ENCODE data around the gene CDH8. TPM values are rescaled to one million over a fixed set of nuclear protein-coding genes. Genes with fewer than 3 reads are reported as not detected.

CDH8 gene
- polyA plus RNA-seq, 3 donors = 3.6 to 6.2 (median 5.7) TPM

GRCh38 chr16:62035115-62036092 lies 834 bp downstream of the CDH8 start:
- peak in 5 of 11 donors; percentile 35 to 70 (median 59) for DNase-seq (ENCODE audit: extremely low read depth in 1 of 11, low read depth in 9 of 11, low spot score in 4 of 11)

- DNase-seq (ENCODE audit: extremely low read depth in 1 of 11, low read depth in 9 of 11, low spot score in 4 of 11) = peak in 1 of 11 donors; percentile 11
Measured at GRCh38 chr16:62034231-62035114, 1.8 kb downstream of the CDH8 start.

DNA sequence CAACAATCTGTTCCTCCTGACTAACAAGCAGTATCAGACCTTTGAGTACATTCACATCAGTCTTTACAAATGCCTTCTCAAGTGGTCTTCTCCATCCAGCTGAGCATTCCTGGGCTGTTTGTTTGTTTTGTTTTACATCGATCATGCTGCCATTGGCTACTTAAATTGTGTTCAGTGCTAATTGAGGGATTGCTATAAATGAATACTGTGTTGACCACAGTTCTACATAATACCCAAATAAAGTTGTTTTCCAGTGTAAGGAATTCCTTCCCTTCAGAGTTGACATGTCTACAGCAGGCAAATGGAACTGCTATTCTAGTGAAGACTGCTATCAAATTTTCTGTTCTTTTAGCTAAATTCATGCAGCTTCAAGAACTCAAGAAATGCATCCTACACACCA lies 3.2 kb downstream of the CDH8 start:
- DNase-seq (ENCODE audit: extremely low read depth in 1 of 11, low read depth in 9 of 11, low spot score in 4 of 11) = no peak

- DNase-seq (ENCODE audit: extremely low read depth in 1 of 11, low read depth in 9 of 11, low spot score in 4 of 11) = no peak
Measured at GRCh38 chr16:62029947-62030346, 6.3 kb downstream of the CDH8 start.

- DNase-seq (ENCODE audit: extremely low read depth in 1 of 11, low read depth in 9 of 11, low spot score in 4 of 11) = no peak
Measured at GRCh38 chr16:62022688-62023087, 13.6 kb downstream of the CDH8 start.

GRCh38 chr16:62021161-62021581 lies 15.1 kb downstream of the CDH8 start:
- DNase-seq (ENCODE audit: extremely low read depth in 1 of 11, low read depth in 9 of 11, low spot score in 4 of 11) = no peak

- no peak for DNase-seq (ENCODE audit: extremely low read depth in 1 of 11, low read depth in 9 of 11, low spot score in 4 of 11)
Measured at GRCh38 chr16:62020681-62021080, 15.6 kb downstream of the CDH8 start.

DNA sequence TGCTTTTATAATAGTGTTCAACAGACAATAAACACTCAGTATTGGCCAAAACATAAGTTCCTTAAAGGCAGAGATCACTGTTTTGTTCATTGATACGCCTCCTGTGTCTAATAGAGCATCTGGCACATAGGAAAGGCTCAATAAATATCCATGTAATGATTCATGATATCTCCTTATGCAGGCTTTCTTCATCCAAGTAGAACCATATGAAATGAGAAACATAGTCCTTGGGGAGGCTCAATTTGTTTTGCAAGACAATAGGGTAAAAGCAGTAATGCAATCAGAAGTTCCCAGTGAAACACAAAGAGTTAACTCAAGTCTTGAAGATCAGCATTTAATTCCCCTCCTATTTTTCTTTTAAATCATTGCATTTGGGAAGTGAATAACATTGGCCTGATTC lies 16.4 kb downstream of the CDH8 start:
- DNase-seq (ENCODE audit: extremely low read depth in 1 of 11, low read depth in 9 of 11, low spot score in 4 of 11) = no peak

GRCh38 chr16:62018301-62019060 lies 17.8 kb downstream of the CDH8 start:
- no peak for DNase-seq (ENCODE audit: extremely low read depth in 1 of 11, low read depth in 9 of 11, low spot score in 4 of 11)

GRCh38 chr16:62014319-62014923 lies 21.8 kb downstream of the CDH8 start:
- no peak for DNase-seq (ENCODE audit: extremely low read depth in 1 of 11, low read depth in 9 of 11, low spot score in 4 of 11)

GRCh38 chr16:62010186-62010585 lies 26.1 kb downstream of the CDH8 start:
- no peak for DNase-seq (ENCODE audit: extremely low read depth in 1 of 11, low read depth in 9 of 11, low spot score in 4 of 11)

DNA sequence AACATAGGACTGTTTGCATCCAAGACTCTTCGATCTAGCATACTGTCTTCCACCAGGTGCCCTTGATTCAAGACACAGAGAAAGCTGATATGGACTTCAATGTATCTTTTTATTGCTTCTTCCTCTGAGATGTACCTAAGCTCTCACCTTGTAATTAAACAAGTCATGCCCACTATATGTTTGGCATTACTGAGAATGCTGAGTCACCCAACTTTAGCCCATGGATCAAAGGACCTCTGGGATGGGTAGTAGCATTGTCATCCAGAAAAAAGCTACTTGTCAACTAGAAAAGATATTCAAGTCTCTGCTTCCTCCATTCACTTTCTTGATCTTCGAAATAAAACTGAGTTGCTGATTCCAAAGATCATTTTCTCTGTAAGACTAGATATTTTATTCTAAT lies 37.8 kb downstream of the CDH8 start:
- no peak for DNase-seq (ENCODE audit: extremely low read depth in 1 of 11, low read depth in 9 of 11, low spot score in 4 of 11)

- DNase-seq (ENCODE audit: extremely low read depth in 1 of 11, low read depth in 9 of 11, low spot score in 4 of 11) = peak in 3 of 11 donors; percentile 2 to 8 (median 4)
Measured at GRCh38 chr16:61993108-61993507, 43.1 kb downstream of the CDH8 start.

DNA sequence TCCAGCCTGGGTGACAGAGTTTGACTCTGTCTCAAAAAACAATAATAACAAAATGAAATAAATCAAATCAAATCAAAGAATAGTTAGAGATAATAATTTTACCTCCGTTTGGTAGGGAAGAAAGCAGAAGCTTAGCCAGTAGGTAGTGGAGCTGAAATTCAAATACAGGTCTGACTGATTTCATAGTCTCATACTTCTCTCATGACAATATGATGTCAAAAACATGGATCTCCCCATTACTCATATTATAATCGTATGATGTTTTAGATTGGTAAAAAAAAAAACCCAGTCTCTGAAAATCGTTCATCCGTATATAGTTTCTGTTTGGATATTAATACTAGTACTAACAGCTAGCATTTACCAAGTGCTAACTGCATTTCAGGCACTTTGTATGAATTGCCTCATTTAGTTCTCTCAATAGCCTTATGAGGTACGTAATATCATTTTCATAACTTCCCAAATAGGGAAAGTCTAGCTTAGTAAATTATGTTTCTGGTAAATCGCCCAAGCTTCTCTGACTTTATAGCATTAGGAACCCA lies 48.7 kb downstream of the CDH8 start:
- DNase-seq (ENCODE audit: extremely low read depth in 1 of 11, low read depth in 9 of 11, low spot score in 4 of 11) = no peak

DNA sequence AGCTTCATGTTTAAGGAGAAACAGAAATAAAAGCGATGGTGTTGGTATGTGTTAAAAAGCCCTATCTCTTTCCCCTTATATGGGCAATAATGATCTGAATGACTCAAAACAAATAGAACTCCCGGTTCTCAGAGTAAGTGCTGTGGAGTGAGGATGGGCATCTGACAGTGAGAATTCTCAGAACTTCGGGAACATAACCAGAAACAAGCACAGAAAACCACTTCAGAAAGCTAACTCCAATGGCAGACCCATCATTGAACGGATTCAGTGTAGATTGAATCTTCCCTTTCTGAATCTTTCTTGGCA lies 67.2 kb downstream of the CDH8 start:
- no peak for DNase-seq (ENCODE audit: extremely low read depth in 1 of 11, low read depth in 9 of 11, low spot score in 4 of 11)

GRCh38 chr16:61968242-61969076 lies 67.8 kb downstream of the CDH8 start:
- no peak for DNase-seq (ENCODE audit: extremely low read depth in 1 of 11, low read depth in 9 of 11, low spot score in 4 of 11)

DNA sequence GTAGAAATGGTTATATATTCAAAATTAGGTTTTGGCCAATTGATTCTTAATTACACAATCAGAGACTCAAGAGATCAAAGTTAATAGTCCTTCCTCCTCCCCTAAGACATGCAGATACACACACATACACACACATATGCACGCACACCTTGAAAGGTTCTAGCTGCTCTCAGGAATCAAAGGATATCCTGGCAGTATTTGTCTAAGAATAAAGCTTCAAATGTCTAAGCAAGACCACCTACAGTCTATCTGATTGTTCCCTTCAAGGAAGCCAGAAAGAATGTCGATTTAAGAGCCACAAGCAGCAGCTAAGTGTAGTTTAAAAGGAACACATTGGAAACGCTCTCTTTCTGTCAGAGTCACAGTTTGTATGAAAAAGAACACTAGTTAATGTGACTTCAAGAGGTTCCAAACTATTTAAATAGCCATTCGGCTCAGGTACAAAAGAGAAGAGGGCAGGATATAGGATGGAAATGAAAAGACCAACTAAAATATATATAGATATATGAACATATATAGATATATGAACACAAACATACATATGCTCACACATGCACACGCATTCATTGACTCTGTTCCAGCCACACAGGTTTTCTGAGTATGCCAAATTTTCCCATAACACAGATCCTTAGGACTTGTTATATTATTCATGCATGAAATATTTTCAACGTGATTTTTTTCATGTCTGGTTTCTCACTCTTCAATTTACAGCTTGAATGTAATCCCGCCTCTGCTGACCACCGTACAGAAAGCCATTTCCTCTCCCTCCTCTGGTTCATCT lies 79.0 kb downstream of the CDH8 start:
- no peak for DNase-seq (ENCODE audit: extremely low read depth in 1 of 11, low read depth in 9 of 11, low spot score in 4 of 11)
